ENCODE measurements around the gene MMP23B. TPM values are rescaled to one million over a fixed set of nuclear protein-coding genes. Genes with fewer than 3 reads are reported as not detected.

MMP23B gene
- total and polyA plus RNA-seq, 2 donors: 2.7 to 4.1 TPM

GRCh38 chr1:1678581-1679380 lies 46.8 kb downstream of the MMP23B start:
- peak overlapping the region; percentile 87 to 96 for H3K27ac ChIP-seq (ENCODE audit: low read depth in 1 of 2, low read length in 1 of 2)
- H3K27me3 ChIP-seq (ENCODE audit: control insufficient read depth in 2 of 2, insufficient read depth in 1 of 2, low read length in 1 of 2): no peaks in the 10 kb centered on the region
- H3K36me3 ChIP-seq (ENCODE audit: control insufficient read depth in 2 of 2, insufficient read depth in 2 of 2, low read length in 1 of 2): peaks cover 9 to 21% of the 10 kb centered on the region in 2 donors
- 84% methylated on average over 24 of the region's 24 CpGs for WGBS
- H3K4me3 ChIP-seq (ENCODE audit: low read length in 2 of 2): peak overlapping the region; percentile 44
- H3K4me1 ChIP-seq (ENCODE audit: control insufficient read depth in 2 of 2, insufficient read depth in 2 of 2, low read length in 2 of 2): peaks cover 12 to 24% of the 10 kb centered on the region in 2 donors
- H3K9me3 ChIP-seq (ENCODE audit: control insufficient read depth in 2 of 2, insufficient read depth in 1 of 2, low read length in 1 of 2): no peaks in the 10 kb centered on the region
- peak in 7 of 9 donors; percentile 18 to 51 (median 31) for DNase-seq (ENCODE audit: low read depth in 6 of 9, low spot score in 9 of 9)

- 96% methylated on average over 32 of the region's 32 CpGs for WGBS
- H3K27ac ChIP-seq (ENCODE audit: low read depth in 1 of 2, low read length in 1 of 2): no peak overlapping the region
- DNase-seq (ENCODE audit: low read depth in 6 of 9, low spot score in 9 of 9): no peak
Measured at GRCh38 chr1:1680031-1680911, 48.3 kb downstream of the MMP23B start.

GRCh38 chr1:1680912-1681273 lies 48.9 kb downstream of the MMP23B start:
- WGBS: 89% methylated on average over 11 of the region's 11 CpGs
- Histone ChIP-seq H3K27ac (ENCODE audit: low read depth in 1 of 2, low read length in 1 of 2) (no peak overlapping the region), H3K4me3 (ENCODE audit: low read length in 2 of 2) (no peak overlapping the region), H3K36me3 (ENCODE audit: control insufficient read depth in 2 of 2, insufficient read depth in 2 of 2, low read length in 1 of 2) (peaks cover 13 to 20% of the 10 kb centered on the region in 2 donors), H3K4me1 (ENCODE audit: control insufficient read depth in 2 of 2, insufficient read depth in 2 of 2, low read length in 2 of 2) (peaks cover 12 to 24% of the 10 kb centered on the region in 2 donors), H3K27me3 (ENCODE audit: control insufficient read depth in 2 of 2, insufficient read depth in 1 of 2, low read length in 1 of 2) (no peaks in the 10 kb centered on the region), H3K9me3 (ENCODE audit: control insufficient read depth in 2 of 2, insufficient read depth in 1 of 2, low read length in 1 of 2) (no peaks in the 10 kb centered on the region)
- no peak for DNase-seq (ENCODE audit: low read depth in 6 of 9, low spot score in 9 of 9)

More at GRCh38 chr1:1680031-1680911, 48.3 kb downstream of the MMP23B start:
- H3K4me3 ChIP-seq (ENCODE audit: low read length in 2 of 2): no peak overlapping the region
- no peaks in the 10 kb centered on the region for H3K9me3 ChIP-seq (ENCODE audit: control insufficient read depth in 2 of 2, insufficient read depth in 1 of 2, low read length in 1 of 2)
- peaks cover 12 to 24% of the 10 kb centered on the region in 2 donors for H3K4me1 ChIP-seq (ENCODE audit: control insufficient read depth in 2 of 2, insufficient read depth in 2 of 2, low read length in 2 of 2)
- no peaks in the 10 kb centered on the region for H3K27me3 ChIP-seq (ENCODE audit: control insufficient read depth in 2 of 2, insufficient read depth in 1 of 2, low read length in 1 of 2)
- peaks cover 9 to 20% of the 10 kb centered on the region in 2 donors for H3K36me3 ChIP-seq (ENCODE audit: control insufficient read depth in 2 of 2, insufficient read depth in 2 of 2, low read length in 1 of 2)

GRCh38 chr1:1683104-1683905 lies 51.3 kb downstream of the MMP23B start:
- DNase-seq (ENCODE audit: low read depth in 6 of 9, low spot score in 9 of 9): no peak
- peaks cover 7 to 12% of the 10 kb centered on the region in 2 donors for H3K4me1 ChIP-seq (ENCODE audit: control insufficient read depth in 2 of 2, insufficient read depth in 2 of 2, low read length in 2 of 2)
- H3K27me3 ChIP-seq (ENCODE audit: control insufficient read depth in 2 of 2, insufficient read depth in 1 of 2, low read length in 1 of 2): no peaks in the 10 kb centered on the region
- 92% methylated on average over 26 of the region's 26 CpGs for WGBS
- H3K27ac ChIP-seq (ENCODE audit: low read depth in 1 of 2, low read length in 1 of 2): no peak overlapping the region
- no peaks in the 10 kb centered on the region for H3K9me3 ChIP-seq (ENCODE audit: control insufficient read depth in 2 of 2, insufficient read depth in 1 of 2, low read length in 1 of 2)
- peaks cover 19 to 20% of the 10 kb centered on the region in 2 donors for H3K36me3 ChIP-seq (ENCODE audit: control insufficient read depth in 2 of 2, insufficient read depth in 2 of 2, low read length in 1 of 2)
- no peak overlapping the region for H3K4me3 ChIP-seq (ENCODE audit: low read length in 2 of 2)

Other genes starting within 250 kb of the MMP23B start
- gene CCNL2, start 232.8 kb upstream of the MMP23B start, total RNA-seq: 73.8 TPM
- 340 TPM for gene CCNL2, start 232.8 kb upstream of the MMP23B start, polyA plus RNA-seq
- gene MRPL20, start 224.9 kb upstream of the MMP23B start, total RNA-seq: 119 TPM
- 140 TPM for gene MRPL20, start 224.9 kb upstream of the MMP23B start, polyA plus RNA-seq
- 7.9 TPM for gene ANKRD65, start 210.9 kb upstream of the MMP23B start, total RNA-seq
- gene ANKRD65, start 210.9 kb upstream of the MMP23B start, polyA plus RNA-seq: 16.0 TPM
- gene VWA1, start 196.5 kb upstream of the MMP23B start, total RNA-seq: 5.1 TPM
- gene VWA1, start 196.5 kb upstream of the MMP23B start, polyA plus RNA-seq: 16.8 TPM
- 0.24 TPM for gene ATAD3C, start 182.5 kb upstream of the MMP23B start, total RNA-seq
- 2.8 TPM for gene ATAD3C, start 182.5 kb upstream of the MMP23B start, polyA plus RNA-seq
- gene ATAD3B, start 160.4 kb upstream of the MMP23B start, total RNA-seq: 14.9 TPM
- gene ATAD3B, start 160.4 kb upstream of the MMP23B start, polyA plus RNA-seq: 58.9 TPM
- gene ATAD3A, start 120.0 kb upstream of the MMP23B start, total RNA-seq: 20.2 TPM
- gene ATAD3A, start 120.0 kb upstream of the MMP23B start, polyA plus RNA-seq: 17.5 TPM
- gene TMEM240, start 91.5 kb upstream of the MMP23B start, total RNA-seq: 0.42 TPM
- gene TMEM240, start 91.5 kb upstream of the MMP23B start, polyA plus RNA-seq: 2.8 TPM
- gene SSU72, start 57.3 kb upstream of the MMP23B start, total RNA-seq: 47.8 TPM
- gene SSU72, start 57.3 kb upstream of the MMP23B start, polyA plus RNA-seq: 109 TPM
- gene FNDC10, start 32.0 kb upstream of the MMP23B start, total RNA-seq: 0.24 TPM
- gene FNDC10, start 32.0 kb upstream of the MMP23B start, polyA plus RNA-seq: 0.80 TPM
- gene MIB2, start 16.7 kb upstream of the MMP23B start, total RNA-seq: 34.9 TPM
- gene MIB2, start 16.7 kb upstream of the MMP23B start, polyA plus RNA-seq: 160 TPM
- gene CDK11B, start 26.8 kb downstream of the MMP23B start, total RNA-seq: 16.1 TPM
- 35.6 TPM for gene CDK11B, start 26.8 kb downstream of the MMP23B start, polyA plus RNA-seq
- gene SLC35E2B, start 60.6 kb downstream of the MMP23B start, total RNA-seq: 22.5 TPM
- gene SLC35E2B, start 60.6 kb downstream of the MMP23B start, polyA plus RNA-seq: 45.6 TPM
- 19.8 TPM for gene CDK11A, start 92.2 kb downstream of the MMP23B start, total RNA-seq
- 52.2 TPM for gene CDK11A, start 92.2 kb downstream of the MMP23B start, polyA plus RNA-seq
- 25.0 TPM for gene NADK, start 146.3 kb downstream of the MMP23B start, total RNA-seq
- gene NADK, start 146.3 kb downstream of the MMP23B start, polyA plus RNA-seq: 60.0 TPM